Measurements from ENCODE around the gene KLF1.
"Not testable (repeated sequence)": the region's sequence is repeated elsewhere in the genome, so short reads cannot be mapped to it uniquely, and the experiment has no call there.

The KLF1 gene

DNA sequence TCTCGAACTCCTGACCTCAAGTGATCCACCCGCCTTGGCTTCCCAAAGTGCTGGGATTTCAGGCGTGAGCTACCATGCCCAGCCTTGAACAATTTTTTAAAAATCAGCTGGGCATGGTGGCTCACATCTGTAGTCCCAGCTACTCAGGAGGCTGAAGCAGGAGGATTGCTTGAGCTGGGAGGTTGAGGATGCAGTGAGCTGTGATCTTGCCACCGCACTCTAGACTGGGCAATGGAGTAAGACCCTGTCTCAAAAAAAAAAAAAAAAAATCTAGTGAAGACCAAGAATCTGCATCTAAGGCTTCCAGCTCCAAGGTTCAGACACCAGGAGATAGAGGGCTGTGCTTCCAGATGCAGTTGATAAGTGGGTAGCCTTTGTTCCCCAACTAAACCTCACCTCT is 22.9 kb downstream of the KLF1 start:
- Histone ChIP-seq H3K4me1 (ENCODE audit: insufficient read depth, insufficient read length) (peaks cover 18% of the 10 kb centered on the region), H3K9me3 (ENCODE audit: insufficient read depth, low read length) (no peaks in the 10 kb centered on the region), H3K27me3 (ENCODE audit: insufficient read depth, insufficient read length) (peaks cover 53% of the 10 kb centered on the region), H3K4me3 (ENCODE audit: insufficient read length, low read depth) (no peak overlapping the region), H3K36me3 (ENCODE audit: insufficient read depth, insufficient read length, low read length) (no peaks in the 10 kb centered on the region), H3K9ac (ENCODE audit: insufficient read length, low read depth) (no peak overlapping the region)
- DNase-seq (ENCODE audit: low read depth, low spot score), result no peak
- TF ChIP-seq ZNF274 (IDR thresholded peaks at IDR 0.05; ENCODE audit: low read depth, low read length), result no peak
- TF ChIP-seq SUZ12 (IDR thresholded peaks at IDR 0.05; ENCODE audit: extremely low read depth, insufficient read depth, insufficient read length), result no peak
- TF ChIP-seq YY1 (IDR thresholded peaks at IDR 0.05; ENCODE audit: insufficient read depth, insufficient read length), result no peak

DNA sequence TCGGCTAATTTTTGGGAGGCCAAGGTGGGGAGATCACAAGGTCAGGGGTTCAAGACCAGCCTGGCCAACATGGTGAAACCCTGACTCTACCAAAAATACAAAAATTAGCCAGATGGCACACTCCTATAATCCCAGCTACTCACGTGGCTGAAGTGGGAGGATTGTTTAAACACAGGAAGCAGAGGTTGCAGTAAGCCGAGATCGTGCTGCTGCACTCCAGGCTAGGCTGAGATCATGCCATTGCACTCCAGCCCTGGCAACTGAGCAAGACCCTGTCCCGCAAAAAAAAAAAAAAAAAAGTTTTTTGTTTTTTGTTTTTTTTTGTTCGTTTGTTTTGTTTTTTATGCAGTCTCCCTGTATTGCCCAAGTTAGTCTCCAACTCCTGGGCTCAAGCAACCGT is 27.5 kb downstream of the KLF1 start:
- DNase-seq (ENCODE audit: low read depth, low spot score), result no peak
- H3K36me3 ChIP-seq (ENCODE audit: insufficient read depth, insufficient read length, low read length), result no peaks in the 10 kb centered on the region
- H3K4me3 ChIP-seq (ENCODE audit: insufficient read length, low read depth), result no peak overlapping the region
- TF ChIP-seq YY1 (IDR thresholded peaks at IDR 0.05; ENCODE audit: insufficient read depth, insufficient read length) (no peak), ZNF274 (IDR thresholded peaks at IDR 0.05; ENCODE audit: low read depth, low read length) (no peak), SUZ12 (IDR thresholded peaks at IDR 0.05; ENCODE audit: extremely low read depth, insufficient read depth, insufficient read length) (no peak)
- no peaks in the 10 kb centered on the region for H3K9me3 ChIP-seq (ENCODE audit: insufficient read depth, low read length)
- no peak overlapping the region for H3K9ac ChIP-seq (ENCODE audit: insufficient read length, low read depth)
- H3K27me3 ChIP-seq (ENCODE audit: insufficient read depth, insufficient read length), result peaks cover 25% of the 10 kb centered on the region
- no peaks in the 10 kb centered on the region for H3K4me1 ChIP-seq (ENCODE audit: insufficient read depth, insufficient read length)

DNA sequence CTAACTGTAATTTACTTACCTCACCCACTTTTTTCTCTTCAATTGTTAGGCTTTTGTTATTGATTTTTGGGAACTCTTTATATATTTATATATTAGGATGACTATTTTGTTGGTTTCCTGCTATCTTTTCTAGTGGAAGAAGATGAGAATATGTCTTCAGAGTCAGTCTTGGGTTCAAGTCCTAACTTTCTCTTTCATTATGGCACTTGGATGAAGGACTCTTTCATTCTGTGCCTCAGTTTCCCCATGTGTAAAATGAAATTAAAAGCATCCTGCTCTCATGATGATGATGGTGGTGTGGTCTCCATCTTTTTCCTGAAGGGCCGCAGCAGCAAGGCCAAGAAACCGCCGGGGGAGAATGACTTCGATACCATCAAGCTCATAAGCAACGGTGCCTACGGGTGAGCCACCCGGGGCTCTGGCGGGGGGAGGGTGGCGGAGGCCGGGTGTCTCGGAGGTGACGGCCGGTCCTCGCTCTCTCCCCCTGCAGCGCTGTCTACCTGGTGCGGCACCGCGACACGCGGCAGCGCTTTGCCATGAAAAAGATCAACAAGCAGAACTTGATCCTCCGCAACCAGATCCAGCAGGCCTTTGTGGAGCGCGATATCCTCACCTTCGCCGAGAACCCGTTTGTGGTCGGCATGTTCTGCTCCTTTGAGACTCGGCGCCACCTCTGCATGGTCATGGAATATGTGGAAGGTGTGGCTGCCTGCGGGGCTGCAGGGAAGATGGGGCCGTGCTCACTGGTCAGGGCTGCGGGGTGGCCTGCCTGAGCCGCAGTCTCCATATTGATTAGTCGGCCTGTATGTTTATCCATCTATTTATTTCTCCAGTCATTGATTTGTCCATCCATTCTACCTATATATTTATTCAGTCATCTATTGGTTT is 28.7 kb downstream of the KLF1 start:
- H3K9me3 ChIP-seq (ENCODE audit: insufficient read depth, low read length), result no peaks in the 10 kb centered on the region
- TF ChIP-seq ZNF274 (IDR thresholded peaks at IDR 0.05; ENCODE audit: low read depth, low read length), result no peak
- TF ChIP-seq YY1 (IDR thresholded peaks at IDR 0.05; ENCODE audit: insufficient read depth, insufficient read length), result no peak
- no peak for TF ChIP-seq SUZ12 (IDR thresholded peaks at IDR 0.05; ENCODE audit: extremely low read depth, insufficient read depth, insufficient read length)
- no peak for DNase-seq (ENCODE audit: low read depth, low spot score)
- peaks cover 13% of the 10 kb centered on the region for H3K27me3 ChIP-seq (ENCODE audit: insufficient read depth, insufficient read length)
- no peaks in the 10 kb centered on the region for H3K36me3 ChIP-seq (ENCODE audit: insufficient read depth, insufficient read length, low read length)
- H3K4me1 ChIP-seq (ENCODE audit: insufficient read depth, insufficient read length), result no peaks in the 10 kb centered on the region
- no peak overlapping the region for H3K9ac ChIP-seq (ENCODE audit: insufficient read length, low read depth)
- no peak overlapping the region for H3K4me3 ChIP-seq (ENCODE audit: insufficient read length, low read depth)

DNA sequence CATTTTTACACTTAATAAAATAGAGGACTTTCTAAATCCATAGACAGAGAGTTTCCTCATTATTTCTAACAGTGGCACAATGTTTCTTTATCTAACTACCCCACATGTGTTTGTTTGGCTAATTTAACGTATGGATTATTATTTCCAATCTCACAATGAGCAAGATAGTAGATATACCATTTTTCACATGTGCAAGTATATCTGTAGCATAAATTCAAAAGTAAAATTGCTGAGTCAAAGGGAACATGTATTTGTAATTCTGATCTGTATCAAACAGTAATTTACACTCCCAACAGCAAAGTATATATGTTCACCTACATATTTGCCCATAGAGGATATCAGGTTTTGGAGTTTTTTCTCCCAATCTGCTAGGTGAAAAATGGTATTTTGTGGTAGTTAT is 30.3 kb downstream of the KLF1 start:
- DNase-seq (ENCODE audit: low read depth, low spot score), result no peak
- Histone ChIP-seq H3K9me3 (ENCODE audit: insufficient read depth, low read length) (no peaks in the 10 kb centered on the region), H3K27me3 (ENCODE audit: insufficient read depth, insufficient read length) (no peaks in the 10 kb centered on the region), H3K4me1 (ENCODE audit: insufficient read depth, insufficient read length) (peaks cover 2% of the 10 kb centered on the region), H3K4me3 (ENCODE audit: insufficient read length, low read depth) (no peak overlapping the region), H3K9ac (ENCODE audit: insufficient read length, low read depth) (no peak overlapping the region), H3K36me3 (ENCODE audit: insufficient read depth, insufficient read length, low read length) (peaks cover 2% of the 10 kb centered on the region)
- TF ChIP-seq SUZ12 (IDR thresholded peaks at IDR 0.05; ENCODE audit: extremely low read depth, insufficient read depth, insufficient read length), result no peak
- no peak for TF ChIP-seq ZNF274 (IDR thresholded peaks at IDR 0.05; ENCODE audit: low read depth, low read length)
- no peak for TF ChIP-seq YY1 (IDR thresholded peaks at IDR 0.05; ENCODE audit: insufficient read depth, insufficient read length)

DNA sequence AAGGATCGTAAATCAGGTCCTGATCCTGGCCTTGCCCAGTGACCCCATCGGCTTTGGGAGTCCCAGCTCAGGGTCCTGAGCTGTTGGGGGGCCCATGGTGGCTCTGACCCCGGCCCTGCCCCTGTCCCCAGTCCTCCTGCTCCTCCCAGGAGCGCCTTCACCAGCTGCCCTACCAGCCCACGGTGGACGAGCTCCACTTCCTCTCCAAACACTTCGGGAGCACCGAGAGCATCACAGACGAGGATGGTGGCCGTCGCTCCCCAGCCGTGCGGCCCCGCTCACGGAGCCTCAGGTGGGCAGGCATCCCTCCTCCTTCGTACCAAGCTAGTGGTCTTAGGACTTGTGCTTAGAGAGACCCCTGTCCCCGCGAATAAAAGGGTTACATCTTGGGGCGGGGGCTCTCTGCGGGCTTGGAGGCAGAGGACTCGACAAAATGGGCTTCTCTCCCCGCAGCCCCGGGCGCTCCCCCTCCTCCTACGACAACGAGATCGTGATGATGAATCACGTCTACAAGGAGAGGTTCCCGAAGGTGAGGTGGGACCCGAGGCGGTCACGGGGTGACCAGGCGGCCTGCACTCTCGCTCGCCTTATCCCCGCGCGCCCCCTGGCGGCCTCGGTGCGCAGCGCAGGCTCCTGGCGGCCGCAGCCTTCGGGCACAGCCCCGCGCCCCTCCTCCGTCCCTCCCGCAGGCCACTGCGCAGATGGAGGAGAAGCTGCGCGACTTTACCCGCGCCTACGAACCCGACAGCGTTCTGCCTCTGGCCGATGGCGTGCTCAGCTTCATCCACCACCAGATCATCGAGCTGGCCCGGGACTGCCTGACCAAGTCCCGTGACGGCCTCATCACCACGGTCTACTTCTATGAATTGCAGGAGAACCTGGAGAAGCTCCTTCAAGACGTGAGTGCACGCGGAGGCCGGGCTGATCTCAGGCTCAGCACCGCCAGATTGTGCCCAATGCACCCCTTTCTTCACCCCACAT is 39.6 kb downstream of the KLF1 start:
- Histone ChIP-seq H3K9me3 (ENCODE audit: insufficient read depth, low read length) (no peaks in the 10 kb centered on the region), H3K4me3 (ENCODE audit: insufficient read length, low read depth) (peak overlapping the region; percentile 19), H3K4me1 (ENCODE audit: insufficient read depth, insufficient read length) (peaks cover 11% of the 10 kb centered on the region), H3K36me3 (ENCODE audit: insufficient read depth, insufficient read length, low read length) (peaks cover 2% of the 10 kb centered on the region), H3K27me3 (ENCODE audit: insufficient read depth, insufficient read length) (peaks cover 14% of the 10 kb centered on the region), H3K9ac (ENCODE audit: insufficient read length, low read depth) (peak overlapping the region; percentile 71)
- TF ChIP-seq ZNF274 (IDR thresholded peaks at IDR 0.05; ENCODE audit: low read depth, low read length) (no peak), SUZ12 (IDR thresholded peaks at IDR 0.05; ENCODE audit: extremely low read depth, insufficient read depth, insufficient read length) (no peak), YY1 (IDR thresholded peaks at IDR 0.05; ENCODE audit: insufficient read depth, insufficient read length) (no peak)
- peak; percentile 61 for DNase-seq (ENCODE audit: low read depth, low spot score)

DNA sequence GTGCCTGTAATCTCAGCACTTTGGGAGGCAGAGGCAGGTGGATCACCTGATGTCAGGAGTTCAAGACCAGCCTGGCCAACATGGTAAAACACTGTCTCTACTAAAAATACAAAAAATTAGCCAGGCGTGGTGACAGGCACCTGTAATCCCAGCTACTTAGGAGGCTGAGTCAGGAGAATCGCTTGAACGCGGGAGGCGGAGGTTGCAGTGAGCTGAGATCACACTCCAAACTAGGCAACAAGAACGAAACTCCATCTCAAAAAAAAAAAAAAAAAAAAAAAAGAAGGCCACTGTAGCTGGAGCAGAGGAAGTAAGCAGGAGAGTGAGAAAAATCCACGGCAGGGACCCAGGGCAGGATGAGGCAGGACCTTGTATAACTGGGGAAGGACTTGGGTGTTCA is 40.4 kb downstream of the KLF1 start:
- DNase-seq (ENCODE audit: low read depth, low spot score); H3K4me1 ChIP-seq (ENCODE audit: insufficient read depth, insufficient read length); H3K9me3 ChIP-seq (ENCODE audit: insufficient read depth, low read length); H3K9ac ChIP-seq (ENCODE audit: insufficient read length, low read depth); H3K36me3 ChIP-seq (ENCODE audit: insufficient read depth, insufficient read length, low read length); H3K4me3 ChIP-seq (ENCODE audit: insufficient read length, low read depth): not testable (repeated sequence)
- H3K27me3 ChIP-seq (ENCODE audit: insufficient read depth, insufficient read length), result peaks cover 14% of the 10 kb centered on the region
